Hematopoietic multipotent progenitor cell treated with erythropoietin and hydrocortisone succinate and interleukin-3 and kit ligand, for 17 days (in vitro differentiated cells): ENCODE data around the gene MPP7.
A peak's percentile ranks its signal among the peaks of the same experiment; 100 is the strongest.
"Not testable (repeated sequence)": the region's sequence is repeated elsewhere in the genome, so short reads cannot be mapped to it uniquely, and the experiment has no call there.

Experiments
- DNase-seq: peaks from one replicate; pipeline ENCODE4 v3.0.0-alpha.2; 2015; ENCODE audit warnings: low spot score

Gene MPP7

DNA sequence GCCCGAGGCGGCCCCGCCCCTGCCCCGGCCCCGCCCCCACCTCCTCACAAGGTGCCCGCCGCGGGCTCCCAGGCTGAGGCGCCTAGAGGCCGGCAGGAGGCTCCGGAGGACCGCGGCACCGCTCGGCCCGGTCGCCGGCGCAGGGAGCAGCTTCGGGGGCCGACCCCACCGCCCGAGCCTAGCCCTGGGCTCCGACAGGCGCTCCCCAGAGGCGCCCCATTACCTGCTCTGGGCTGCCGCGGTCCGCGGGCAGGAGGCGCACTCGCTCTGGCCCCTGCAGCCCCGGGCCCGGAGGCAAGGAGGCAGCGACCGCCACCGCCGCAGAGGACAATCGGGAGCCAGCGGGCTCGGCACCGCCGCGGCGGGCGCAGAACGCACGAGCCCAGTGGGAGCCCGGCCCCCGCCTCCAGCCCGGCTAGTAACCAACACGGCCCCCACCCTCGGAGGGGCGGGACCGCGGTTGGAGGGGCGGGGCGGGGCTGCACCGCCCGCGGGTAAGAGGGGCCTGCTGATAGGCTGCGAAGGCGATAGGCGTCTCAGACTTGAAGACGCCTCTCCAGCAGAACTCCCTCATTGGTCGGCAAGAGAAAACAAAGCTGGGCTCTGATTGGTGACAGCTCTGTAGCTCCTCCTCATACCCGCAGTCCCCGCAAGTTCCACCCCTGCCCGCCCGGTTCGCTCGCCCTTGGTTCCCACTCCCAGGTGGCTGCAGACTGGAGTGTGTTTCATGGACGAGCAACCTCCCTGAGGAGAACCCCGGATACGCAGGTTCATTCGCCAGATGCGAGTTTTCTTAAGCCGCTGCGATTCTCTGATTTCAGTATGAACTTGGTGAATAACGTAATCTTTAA, at the start of gene MPP7:
MPP7 (minus strand) TSS at position 427 of the 851 bp plus-strand sequence. CDS start 64,460 bp downstream, outside the sequence.
- peak; percentile 94 for DNase-seq

DNA sequence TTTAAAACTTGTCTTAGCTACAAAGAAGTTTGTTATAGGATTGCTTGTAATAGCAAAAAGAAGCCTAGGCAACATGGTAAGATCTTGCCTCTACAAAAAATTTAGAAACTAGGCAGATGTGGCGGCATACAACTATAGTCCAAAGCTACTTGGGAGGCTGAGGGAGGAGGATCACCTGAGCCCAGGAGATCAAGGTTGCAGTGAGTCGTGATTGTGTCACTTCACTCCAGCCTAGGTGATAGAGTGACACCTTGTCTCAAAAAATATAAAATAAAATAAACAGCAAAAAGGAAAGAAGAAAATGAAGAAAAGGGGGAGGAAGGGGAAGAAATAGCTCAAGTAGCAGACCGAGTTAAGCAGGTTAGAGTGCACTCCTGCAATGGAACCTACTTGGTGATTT, 47.0 kb upstream of the MPP7 start:
- DNase-seq = no peak

DNA sequence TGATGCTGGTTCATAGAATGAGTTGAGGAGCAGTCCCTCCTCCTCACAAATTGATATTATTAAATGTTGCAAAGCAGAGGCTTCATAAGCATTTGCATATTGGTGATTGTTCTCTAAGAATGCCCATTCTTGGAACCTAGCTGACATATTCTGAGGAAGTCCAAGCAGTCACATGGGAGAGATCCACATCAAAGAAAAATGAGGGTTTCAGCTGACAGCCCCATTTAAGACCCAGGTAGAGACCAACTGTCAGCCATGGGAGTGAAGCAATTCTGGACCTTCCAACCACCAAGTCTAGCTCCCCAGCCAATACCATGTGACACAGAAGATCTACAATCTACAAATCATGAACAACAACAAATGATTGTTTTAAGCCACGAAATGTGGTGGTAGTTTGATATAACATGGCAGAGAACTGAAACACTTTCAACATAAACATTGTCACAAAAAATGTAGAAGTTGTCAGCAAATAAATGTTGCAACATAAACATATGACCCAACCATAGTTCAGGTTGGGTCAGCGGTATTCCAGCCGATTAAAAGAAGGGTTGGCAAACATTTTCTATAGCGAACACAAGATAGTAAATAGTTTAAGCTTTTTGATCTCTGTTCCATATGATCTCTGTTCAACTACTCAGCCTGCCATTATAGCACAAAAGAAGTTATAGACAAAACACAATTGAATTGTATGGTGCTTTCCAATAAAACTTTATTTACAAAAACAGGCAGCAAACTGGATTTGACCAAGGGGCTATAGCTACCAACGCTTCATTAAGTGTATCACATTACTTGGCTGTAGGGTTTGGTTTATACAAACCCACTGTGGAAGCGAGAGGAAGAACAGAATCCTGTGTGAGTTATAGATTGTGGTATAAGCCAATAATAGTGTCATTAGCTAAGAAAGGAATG, 41.4 kb upstream of the MPP7 start:
- no peak for DNase-seq

DNA sequence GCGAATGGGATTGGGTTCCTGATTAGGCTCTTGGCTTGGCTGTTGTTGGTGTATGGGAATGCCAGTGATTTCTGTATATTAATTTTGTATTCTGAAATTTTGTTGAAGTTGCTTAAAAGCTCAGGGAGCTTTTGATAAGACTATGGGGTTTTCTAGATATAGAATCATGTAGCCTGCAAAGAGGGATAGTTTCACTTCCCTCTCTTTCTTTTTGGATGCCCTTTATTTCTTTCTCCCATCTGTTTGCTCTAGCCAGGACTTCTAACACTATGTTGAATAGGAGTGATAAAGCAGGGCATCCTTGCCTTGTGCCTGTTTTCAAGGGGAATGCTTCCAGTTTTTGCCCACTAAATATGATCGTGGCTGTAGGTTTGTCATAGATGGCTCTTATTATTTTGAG, 40.4 kb upstream of the MPP7 start:
- DNase-seq = no peak

DNA sequence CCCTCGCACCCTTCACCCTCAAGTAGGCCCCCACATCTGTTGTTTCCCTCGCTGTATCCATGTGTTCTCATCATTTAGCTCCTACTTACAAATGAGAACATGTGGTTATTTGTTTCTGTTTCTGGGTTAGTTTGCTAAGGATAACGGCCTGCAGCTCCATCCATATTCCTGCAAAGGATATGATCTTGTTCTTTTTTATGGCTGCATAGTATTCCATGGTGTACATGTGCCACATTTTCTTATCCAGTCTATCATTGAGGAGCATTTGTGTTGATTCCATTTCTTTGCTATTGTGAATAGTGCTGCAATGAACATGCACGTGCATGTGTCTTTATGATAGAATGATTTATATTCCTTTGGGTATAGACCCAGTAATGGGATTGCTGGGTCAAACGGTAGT, 38.8 kb upstream of the MPP7 start:
- not testable (repeated sequence) for DNase-seq

DNA sequence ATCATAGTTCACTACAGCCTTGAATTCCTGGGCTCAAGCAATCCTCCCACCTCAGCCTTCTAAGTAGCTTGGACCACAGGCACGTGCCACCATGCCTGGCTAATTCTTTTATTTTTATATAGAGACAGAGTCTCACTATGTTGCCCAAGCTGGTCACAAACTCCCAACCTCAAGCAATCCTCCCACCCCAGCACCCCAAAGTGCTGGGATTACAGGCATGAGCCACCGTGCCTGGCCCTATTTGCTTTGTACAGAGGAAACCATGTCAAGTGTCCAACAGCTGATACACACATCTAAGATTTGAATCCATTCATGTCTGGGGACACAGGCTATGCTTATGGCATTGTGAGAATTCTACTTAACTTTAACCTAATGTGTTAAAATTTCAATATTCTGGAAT, 29.9 kb upstream of the MPP7 start:
- DNase-seq = no peak

DNA sequence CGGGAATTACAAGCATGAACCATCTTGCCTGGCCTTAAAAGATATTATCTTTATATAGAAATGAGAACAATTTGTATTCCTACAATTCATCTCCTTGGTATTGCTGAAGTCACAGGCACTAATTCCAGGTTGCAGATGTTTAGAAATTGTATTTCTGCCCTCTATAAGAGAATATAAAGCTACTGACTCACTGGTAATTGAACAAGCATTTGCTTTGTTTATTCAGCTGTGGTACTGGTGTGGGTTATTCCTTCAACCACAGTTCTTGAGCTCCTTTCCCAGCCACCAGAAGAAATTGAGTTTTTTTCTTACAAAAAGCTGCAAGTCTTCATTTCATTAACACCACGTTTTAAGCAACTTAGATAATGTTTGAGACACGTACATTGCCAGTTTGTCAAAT, 29.0 kb upstream of the MPP7 start:
- DNase-seq = no peak

DNA sequence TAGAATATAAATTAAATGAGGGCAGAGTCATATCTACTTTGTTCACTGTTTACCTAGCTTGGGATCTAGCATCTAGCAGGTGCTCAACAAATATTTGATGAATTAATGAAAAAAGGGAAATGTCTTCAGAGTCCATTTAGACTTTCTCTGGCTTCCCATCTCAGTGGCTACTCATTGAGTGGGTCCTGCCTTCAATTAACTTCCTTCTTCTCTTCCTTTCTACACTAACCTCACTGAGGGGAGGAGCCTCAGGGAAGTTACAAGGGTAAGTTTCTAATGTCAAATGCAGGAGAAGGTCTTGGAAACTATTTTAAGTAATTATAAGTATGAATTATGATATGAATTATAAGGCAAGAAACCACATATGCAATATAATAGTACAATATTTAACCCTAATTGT, 28.2 kb upstream of the MPP7 start:
- no peak for DNase-seq

DNA sequence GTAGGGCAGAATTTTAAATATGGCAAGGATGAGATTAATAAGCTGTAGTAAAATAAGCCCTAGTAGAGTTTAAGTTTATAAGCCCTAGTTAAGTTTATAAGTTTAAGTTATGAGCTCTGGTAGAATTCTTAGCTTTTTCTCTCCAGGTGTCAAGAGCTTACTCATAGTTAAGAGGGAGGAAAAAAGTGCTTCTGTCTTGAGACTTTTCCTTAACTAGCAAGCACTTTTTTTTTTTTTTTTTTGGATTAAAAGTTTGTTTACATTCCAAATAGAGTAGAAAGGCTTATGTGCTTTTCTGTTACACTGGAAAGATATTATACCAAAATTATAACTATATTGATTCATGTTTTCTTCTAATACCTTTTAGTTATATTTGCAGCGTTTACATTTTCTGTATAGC, 25.5 kb upstream of the MPP7 start:
- DNase-seq = no peak

DNA sequence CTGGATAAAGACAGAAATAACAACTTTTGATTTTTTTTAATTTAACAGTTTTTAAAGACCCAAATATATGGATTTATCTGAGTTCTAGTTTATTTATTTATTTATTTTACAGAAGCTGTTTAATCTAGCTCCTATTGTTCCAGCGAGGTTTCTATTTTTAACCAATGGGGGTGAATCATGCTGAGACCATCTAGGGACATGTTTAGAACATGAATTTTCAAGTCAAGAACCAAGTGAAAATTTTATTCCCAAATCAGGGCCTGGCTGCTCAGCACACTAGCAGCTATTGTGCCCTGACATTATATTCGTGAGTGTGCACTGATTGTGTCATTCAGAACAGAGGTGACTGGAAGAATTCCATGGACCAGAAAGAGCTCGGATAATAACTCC, 24.6 kb upstream of the MPP7 start:
- DNase-seq = no peak

DNA sequence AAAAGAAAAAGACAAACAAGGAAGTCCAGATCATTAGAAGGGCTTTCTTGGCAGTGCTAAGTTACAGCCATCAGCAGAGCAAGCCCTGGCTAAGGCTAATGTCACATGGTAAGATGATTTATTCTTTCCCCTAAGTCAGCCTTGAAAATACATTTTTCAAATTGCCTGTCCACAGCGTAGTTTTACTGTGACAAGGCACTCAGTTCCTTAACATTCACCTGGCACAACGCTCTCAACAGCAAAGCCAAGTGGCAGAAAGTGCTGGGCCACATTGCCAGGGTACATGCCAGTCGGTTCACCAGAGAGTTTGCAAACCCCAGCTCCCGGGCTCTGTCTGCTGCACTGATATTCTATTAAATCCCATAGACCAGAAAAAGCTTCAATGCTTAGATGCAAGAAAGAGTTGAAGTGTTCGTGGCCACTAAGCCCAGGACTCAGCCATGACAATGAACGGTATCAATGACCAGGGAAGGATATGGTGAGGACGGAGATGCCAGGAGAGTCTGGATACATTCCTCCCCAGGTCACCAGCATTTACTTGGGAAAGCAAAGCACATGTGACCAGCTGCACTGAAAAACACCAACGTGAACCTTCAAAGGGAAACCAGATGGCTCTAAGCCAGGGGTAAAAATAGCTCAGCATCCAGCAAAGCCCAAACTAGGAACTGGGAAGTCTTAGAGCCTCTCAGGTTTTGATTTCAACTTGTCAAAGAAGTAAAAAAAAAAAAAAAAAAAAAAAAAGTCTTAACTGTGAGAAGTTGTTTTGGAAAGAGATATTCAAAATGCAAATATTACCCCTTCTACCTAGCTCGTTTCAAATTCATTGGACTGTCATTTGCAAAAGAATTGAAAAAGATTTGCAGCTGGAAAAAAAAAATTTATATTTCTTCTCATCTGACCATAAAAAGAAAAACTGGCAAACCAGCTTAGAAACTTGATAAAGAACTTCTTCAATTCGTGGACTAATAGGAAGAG, 23.9 kb upstream of the MPP7 start:
- DNase-seq = no peak

DNA sequence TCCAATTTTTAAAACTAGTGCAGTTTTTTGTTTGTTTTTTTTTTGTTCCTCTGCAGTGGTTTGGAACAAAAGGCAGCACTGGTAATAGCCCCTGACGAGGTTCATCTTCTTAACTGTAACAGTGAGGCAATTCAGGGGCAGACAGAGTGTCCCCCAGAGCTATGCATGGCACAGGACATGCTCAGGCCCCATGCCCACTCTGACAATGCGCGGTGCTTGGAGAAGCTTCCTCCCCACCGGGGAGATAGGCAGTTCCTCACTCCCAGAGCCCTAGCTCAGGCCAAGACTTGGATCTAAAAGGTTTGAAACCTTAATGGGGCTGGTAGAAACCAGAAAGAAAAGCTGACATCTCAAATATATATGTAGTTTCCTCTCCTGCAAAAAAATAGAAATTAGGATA, 17.9 kb upstream of the MPP7 start:
- DNase-seq = no peak

DNA sequence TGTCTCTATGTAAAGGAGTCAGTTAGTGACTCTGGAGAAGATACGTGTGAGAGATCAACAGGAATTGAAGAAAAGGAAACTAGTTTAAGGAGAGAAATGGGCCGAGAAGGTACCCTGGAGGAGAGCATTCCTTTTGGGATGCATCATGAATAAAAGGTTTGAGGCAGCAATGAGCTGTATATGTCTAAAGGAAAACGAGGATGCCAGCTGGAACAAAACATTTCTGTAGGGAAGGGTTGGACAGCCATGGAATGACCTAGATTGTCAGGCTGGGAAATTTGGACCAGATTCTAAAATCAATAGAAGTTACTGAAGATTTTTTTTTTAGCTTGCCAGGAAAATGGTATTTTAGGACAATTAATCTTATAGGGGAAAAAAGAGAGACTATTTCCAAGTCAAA, 17.2 kb upstream of the MPP7 start:
- DNase-seq = no peak

DNA sequence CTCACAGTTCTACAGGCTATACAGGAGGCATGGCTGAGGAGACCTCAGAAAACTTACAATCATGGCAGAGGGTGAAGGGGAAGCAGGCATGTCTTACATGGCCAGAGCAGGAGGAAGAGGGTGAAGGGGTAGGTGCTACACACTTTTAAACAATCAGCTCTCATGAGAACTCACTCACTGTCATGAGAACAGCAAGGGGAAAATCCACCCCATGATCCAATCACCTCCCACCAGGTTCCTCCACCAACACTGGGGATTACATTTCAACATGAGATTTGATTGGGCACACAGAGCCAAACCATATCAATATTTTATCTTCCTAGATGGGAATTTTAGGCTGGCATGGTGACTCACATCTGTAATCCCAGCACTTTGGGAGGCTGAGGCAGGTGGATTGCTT, 16.2 kb upstream of the MPP7 start:
- DNase-seq = not testable (repeated sequence)

DNA sequence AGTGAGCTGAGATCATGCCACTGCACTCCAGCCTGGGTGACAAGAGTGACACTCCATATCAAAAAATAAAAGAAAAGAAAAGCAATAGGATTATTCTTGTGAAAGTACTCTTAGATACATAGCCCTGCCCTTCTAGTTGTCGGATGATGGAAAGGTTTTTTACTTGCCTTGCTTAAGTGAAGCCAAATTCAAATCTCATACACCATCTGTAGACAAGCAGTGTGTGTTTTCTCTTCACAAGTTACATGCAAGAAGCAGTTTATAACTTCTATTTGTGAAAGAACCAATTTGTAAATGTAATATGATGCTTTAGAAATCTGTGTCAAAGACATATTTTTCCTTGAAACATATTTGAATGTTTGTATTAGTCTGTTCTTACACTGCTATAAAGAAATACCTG, 15.8 kb upstream of the MPP7 start:
- no peak for DNase-seq

DNA sequence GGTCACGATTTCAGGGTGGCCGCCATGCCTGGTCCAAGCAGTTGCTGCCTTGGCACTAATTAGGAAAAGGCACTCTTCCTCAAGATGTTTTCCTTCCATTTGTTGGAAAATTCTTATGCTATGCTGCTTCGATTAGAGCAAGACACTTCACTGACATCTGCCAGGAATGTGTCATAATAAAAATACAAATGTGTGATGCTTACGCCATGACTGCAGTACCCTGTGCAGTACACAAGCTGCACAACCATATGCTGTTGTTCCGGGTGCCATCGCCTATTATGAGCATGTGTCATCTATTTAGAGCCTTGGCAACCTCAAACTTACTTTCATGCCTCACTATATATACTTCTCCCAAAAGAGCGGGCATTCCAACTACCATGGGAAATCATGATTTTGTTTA, 14.9 kb upstream of the MPP7 start:
- DNase-seq = no peak

DNA sequence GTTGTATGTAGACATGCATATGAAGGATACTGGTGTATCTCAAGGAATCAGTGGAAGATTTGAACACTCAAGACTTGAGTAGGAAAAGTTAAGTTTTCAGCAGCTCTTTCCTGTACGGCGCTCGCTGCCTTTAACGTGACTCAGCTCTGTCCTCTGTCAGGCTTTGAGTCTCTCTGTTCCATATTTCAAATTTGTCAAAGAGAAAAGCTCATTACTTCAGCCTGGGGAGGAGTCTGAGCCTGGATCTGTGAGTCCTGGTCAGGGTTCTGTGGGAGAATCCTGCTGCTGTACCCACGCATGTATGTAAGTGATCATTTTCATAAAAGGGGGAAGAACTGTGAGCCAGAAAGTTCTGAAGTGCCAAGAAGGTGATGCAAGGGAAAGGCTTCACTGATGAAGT, 13.8 kb upstream of the MPP7 start:
- no peak for DNase-seq

DNA sequence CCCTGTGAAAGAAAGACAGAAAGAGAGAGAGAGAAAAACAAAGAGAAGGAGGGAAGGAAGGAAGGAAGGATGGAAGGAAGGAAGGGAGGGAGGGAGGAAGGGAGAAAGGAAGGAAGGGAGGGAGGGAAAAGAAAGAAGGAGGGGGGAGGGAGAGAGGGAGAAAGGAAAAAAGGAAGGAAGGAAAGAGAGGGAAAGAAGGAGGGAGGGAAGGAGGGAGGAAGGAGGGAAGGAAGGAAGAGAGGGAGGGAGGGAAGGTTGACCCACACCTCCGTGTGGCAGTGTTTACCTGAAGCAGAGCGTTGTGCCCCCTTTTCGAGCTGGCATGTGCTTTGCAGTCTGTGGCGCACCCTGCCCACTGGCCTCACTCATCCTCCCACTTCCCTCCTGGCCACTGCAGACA, 12.3 kb upstream of the MPP7 start:
- DNase-seq = no peak

DNA sequence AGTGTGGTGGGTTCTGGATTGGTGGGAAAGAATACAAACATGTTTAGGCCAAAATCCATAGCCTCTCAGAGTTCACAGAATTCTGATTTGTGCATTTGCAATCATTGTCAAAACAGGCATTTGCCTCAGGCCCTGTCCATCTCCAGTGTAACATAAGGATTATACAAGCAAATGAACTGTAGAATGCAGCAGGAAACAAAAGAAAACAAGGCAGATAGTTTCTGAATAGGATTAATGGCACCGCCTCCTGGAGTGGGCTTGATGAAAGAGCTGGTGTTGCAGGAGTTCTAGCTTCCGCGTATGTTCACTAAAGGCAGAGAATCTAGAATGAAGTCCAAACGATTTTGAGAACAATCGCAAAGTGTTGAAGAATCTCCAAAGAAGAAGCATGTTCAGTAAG, 11.3 kb upstream of the MPP7 start:
- no peak for DNase-seq

DNA sequence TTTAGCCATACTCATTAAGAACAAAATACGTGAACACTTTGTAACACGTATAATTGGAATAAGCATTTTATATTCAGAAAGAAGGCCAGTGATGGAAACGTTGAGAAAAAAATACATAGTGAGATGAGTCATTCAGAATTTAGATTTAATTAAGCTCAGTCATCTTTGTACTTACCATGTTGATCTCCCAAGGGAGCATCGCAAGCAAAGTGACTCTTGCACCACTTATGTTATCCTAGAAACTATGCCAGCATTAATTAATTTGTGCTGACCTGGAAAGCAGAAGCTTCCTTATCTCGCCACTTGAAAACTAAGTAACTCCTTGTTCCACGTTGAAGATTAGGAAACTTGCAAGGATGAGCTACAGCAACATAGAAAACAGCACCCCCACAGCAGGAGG, 9.7 kb upstream of the MPP7 start:
- no peak for DNase-seq

DNA sequence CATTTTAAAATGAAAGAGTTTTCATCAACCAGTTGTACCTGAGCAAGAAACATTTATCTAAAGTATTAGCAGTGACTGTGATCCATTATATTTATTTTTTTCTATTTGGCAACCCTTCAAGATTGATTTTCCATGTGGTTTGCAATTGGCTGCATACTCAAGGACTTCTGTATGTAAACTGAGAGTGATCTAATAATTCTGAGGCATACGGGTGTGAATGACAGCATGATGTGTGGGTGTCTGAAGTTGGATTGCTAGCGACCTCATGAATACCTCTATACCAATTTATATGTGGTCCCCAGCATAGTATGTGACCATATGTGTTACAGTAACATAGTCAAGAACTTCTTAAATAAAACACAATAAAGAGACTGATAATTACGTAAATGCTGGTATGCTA, 8.2 kb upstream of the MPP7 start:
- DNase-seq = no peak

DNA sequence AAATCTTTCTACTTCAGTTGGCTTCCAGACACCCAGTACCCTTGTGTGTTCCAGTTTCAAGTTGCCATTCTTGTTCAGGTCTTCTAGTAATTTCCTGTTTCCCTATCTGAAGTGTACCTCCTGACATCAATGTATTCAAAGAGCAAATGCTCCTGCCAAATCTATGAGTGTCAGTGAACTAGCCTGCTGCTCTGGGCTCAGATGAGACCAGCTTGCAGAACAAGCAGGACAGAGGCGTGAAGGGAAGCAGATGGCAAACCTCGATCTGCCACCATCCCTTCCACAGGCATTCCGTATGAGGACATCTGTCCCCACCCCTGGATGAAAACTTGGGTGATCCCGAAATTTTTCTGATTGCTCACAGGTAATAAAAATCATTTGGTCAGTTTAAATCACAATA, 4.4 kb upstream of the MPP7 start:
- DNase-seq = no peak
